ENCODE data around the gene DBI.

DBI gene

GRCh38 chr2:119393971-119394748, 27.4 kb downstream of the DBI start:
- no peak for DNase-seq

GRCh38 chr2:119397196-119397595, 30.4 kb downstream of the DBI start:
- ATAC-seq (ENCODE audit: insufficient read depth, low read depth) (no peak), DNase-seq (no peak)
- H3K27ac ChIP-seq (ENCODE audit: low read length), result no peak overlapping the region
- no peak overlapping the region for H2AFZ ChIP-seq (ENCODE audit: low read depth, low read length)
- H3K79me2 ChIP-seq (ENCODE audit: insufficient read depth, low read length), result no peaks in the 10 kb centered on the region
- no peak overlapping the region for H3K4me2 ChIP-seq (ENCODE audit: insufficient read depth, low read length)
- H3K27me3 ChIP-seq (ENCODE audit: insufficient read depth, low read length, poor library complexity), result peaks cover 4% of the 10 kb centered on the region
- H3K9ac ChIP-seq (ENCODE audit: low read depth, low read length), result no peak overlapping the region
- no peaks in the 10 kb centered on the region for H4K20me1 ChIP-seq (ENCODE audit: insufficient read depth, low read length)
- H3K4me1 ChIP-seq (ENCODE audit: insufficient read depth, low read length), result no peaks in the 10 kb centered on the region
- H3K4me3 ChIP-seq (ENCODE audit: low read depth in 1 of 2, low read length in 2 of 2), result no peak overlapping the region
- H3K36me3 ChIP-seq (ENCODE audit: insufficient read depth, low read length), result no peaks in the 10 kb centered on the region
- no peak for TF ChIP-seq EZH2 (IDR thresholded peaks at IDR 0.05; ENCODE audit: borderline replicate concordance, low read depth, low read length, severe bottlenecking)
- no peak for TF ChIP-seq CTCF (IDR thresholded peaks at IDR 0.05; ENCODE audit: borderline replicate concordance, extremely low read depth, low read length, poor library complexity, severe bottlenecking)
- no peaks in the 10 kb centered on the region for H3K9me3 ChIP-seq (ENCODE audit: insufficient read depth, low read length, severe bottlenecking)

More at GRCh38 chr2:119393971-119394748, 27.4 kb downstream of the DBI start:
- Histone ChIP-seq H2AFZ (ENCODE audit: low read depth, low read length) (no peak overlapping the region), H3K36me3 (ENCODE audit: insufficient read depth, low read length) (no peaks in the 10 kb centered on the region), H3K9ac (ENCODE audit: low read depth, low read length) (no peak overlapping the region), H3K27ac (ENCODE audit: low read length) (no peak overlapping the region), H3K4me3 (ENCODE audit: low read depth in 1 of 2, low read length in 2 of 2) (no peak overlapping the region), H3K4me2 (ENCODE audit: insufficient read depth, low read length) (no peak overlapping the region), H4K20me1 (ENCODE audit: insufficient read depth, low read length) (no peaks in the 10 kb centered on the region), H3K4me1 (ENCODE audit: insufficient read depth, low read length) (no peaks in the 10 kb centered on the region), H3K79me2 (ENCODE audit: insufficient read depth, low read length) (no peaks in the 10 kb centered on the region), H3K27me3 (ENCODE audit: insufficient read depth, low read length, poor library complexity) (peaks cover 7% of the 10 kb centered on the region), H3K9me3 (ENCODE audit: insufficient read depth, low read length, severe bottlenecking) (no peaks in the 10 kb centered on the region)
- TF ChIP-seq EZH2 (IDR thresholded peaks at IDR 0.05; ENCODE audit: borderline replicate concordance, low read depth, low read length, severe bottlenecking) (no peak), CTCF (IDR thresholded peaks at IDR 0.05; ENCODE audit: borderline replicate concordance, extremely low read depth, low read length, poor library complexity, severe bottlenecking) (no peak)
- ATAC-seq (ENCODE audit: insufficient read depth, low read depth), result no peak

- TF ChIP-seq CTCF (IDR thresholded peaks at IDR 0.05; ENCODE audit: borderline replicate concordance, extremely low read depth, low read length, poor library complexity, severe bottlenecking) (no peak), EZH2 (IDR thresholded peaks at IDR 0.05; ENCODE audit: borderline replicate concordance, low read depth, low read length, severe bottlenecking) (no peak)
- H3K4me2 ChIP-seq (ENCODE audit: insufficient read depth, low read length), result no peak overlapping the region
- H2AFZ ChIP-seq (ENCODE audit: low read depth, low read length), result no peak overlapping the region
- no peak for ATAC-seq (ENCODE audit: insufficient read depth, low read depth)
- H3K4me3 ChIP-seq (ENCODE audit: low read depth in 1 of 2, low read length in 2 of 2), result no peak overlapping the region
- DNase-seq, result no peak
- no peaks in the 10 kb centered on the region for H4K20me1 ChIP-seq (ENCODE audit: insufficient read depth, low read length)
- no peaks in the 10 kb centered on the region for H3K36me3 ChIP-seq (ENCODE audit: insufficient read depth, low read length)
- no peaks in the 10 kb centered on the region for H3K4me1 ChIP-seq (ENCODE audit: insufficient read depth, low read length)
- H3K9me3 ChIP-seq (ENCODE audit: insufficient read depth, low read length, severe bottlenecking), result no peaks in the 10 kb centered on the region
- no peak overlapping the region for H3K27ac ChIP-seq (ENCODE audit: low read length)
- no peaks in the 10 kb centered on the region for H3K79me2 ChIP-seq (ENCODE audit: insufficient read depth, low read length)
- no peaks in the 10 kb centered on the region for H3K27me3 ChIP-seq (ENCODE audit: insufficient read depth, low read length, poor library complexity)
- H3K9ac ChIP-seq (ENCODE audit: low read depth, low read length), result no peak overlapping the region
Measured at GRCh38 chr2:119402106-119402505, 35.3 kb downstream of the DBI start.

Data from DND-41 (cell line).